GM21367 (cell line): Measurements from ENCODE around the gene FAM204A.

Experiments used
- ATAC-seq: cut with Tn5 transposase; IDR thresholded peaks from one replicate; pipeline ENCODE4 v1.9.1; 2021; ENCODE audit not compliant: unreplicated experiment

FAM204A gene

DNA sequence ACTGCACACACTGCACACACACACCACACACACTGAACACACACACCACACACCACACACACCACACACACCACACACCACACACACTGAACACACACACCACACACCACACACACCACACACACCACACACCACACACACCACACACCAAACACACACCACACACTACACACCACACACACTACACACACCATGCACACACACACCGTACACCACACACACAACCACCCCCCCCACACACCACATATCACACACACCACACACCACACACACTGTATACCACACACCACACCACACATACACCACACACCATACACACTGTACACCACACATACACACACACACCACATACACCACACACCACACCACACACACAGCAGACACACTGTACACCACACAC lies 59.5 kb downstream of the FAM204A start:
- no peak for ATAC-seq

DNA sequence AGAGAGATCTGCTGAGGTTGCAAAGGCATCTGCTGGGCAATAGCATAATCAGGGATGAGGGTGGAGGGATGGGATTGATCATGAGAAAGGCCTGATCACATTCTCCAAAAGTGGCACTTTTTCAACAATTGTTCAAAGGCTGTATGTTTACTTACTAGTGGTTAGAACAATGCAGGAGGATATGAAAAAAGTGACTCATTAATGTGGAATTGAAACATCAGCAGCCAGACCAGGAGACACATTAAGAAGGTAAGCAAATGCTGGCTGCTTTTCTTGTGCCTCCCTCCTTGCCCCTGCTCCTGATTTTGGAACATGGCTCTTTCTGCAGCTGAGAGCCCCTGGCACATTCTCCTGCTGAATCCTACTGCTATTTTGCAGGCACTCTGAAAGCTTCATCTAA lies 63.5 kb downstream of the FAM204A start:
- ATAC-seq: no peak

DNA sequence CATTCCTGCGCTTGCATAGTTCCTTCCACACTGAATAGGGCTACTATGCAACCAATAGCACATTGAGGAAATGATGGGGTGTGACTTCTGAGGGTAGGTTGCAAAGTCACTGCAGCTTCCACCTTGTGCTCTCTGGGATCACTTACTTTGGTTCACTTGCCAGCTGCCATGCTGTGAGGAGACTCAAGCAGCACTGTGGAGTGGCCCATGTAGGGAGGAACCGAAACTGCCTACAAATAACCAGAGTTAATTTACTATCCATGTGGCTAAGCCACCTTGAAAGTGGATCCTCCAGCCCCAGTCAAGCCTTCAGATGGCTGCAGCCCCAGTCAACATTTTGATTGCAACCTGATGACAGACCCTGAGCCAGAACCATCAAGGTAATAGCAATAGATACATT lies 64.3 kb downstream of the FAM204A start:
- ATAC-seq: no peak

DNA sequence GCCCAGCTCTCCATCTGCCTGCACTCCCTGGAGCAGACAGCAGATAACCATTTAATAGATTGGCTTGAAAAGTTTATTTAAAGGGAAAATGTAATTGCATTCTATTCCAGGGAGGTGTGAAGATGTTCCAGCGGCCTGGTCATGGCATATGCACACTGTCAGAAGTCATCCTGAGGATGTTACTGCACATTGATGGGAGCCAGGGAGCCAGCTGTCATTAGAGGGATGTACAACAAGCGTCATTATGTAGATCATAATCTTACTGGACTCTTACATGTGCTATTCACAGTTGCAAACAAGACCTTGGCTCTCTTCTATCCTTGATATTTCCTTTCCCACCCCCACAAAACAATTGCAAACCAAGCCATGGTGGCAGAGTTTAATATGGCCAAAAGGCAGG lies 65.4 kb downstream of the FAM204A start:
- no peak for ATAC-seq

DNA sequence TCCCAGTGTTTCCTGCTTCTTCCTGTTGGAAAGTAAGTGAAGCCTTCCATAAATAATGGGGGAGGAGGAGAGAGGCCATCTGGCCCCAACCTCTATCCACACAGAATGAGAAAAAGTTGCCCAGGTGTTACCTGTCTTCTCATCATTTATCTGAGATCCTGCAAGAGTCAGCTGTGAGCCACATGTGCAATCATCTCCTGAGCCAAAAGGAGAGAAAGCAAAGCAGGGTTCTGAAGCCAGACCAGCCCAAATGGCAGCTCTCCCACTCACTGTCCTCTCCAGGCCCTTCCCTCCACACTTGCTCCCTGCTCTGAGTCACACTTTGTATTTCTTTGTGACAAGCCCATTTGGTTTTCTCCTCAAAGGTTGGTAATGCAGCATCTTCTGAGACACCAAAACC lies 65.9 kb downstream of the FAM204A start:
- ATAC-seq: no peak

DNA sequence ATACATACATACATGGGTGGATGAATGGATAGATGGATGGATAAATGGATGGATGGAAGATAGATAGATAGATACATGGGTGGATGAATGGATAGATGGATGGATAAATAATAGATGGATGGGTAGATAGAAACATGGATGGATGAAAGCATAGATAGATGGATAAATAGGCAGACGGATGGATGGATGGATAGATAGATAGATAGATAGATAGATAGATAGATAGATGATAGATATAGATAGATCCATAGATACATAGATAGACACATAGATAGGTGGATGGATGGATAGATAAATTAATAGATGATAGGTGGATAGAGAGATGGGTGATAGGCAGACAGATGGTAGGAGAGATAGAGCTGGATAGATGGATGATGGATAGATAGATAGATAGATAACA lies 68.5 kb downstream of the FAM204A start:
- no peak for ATAC-seq

DNA sequence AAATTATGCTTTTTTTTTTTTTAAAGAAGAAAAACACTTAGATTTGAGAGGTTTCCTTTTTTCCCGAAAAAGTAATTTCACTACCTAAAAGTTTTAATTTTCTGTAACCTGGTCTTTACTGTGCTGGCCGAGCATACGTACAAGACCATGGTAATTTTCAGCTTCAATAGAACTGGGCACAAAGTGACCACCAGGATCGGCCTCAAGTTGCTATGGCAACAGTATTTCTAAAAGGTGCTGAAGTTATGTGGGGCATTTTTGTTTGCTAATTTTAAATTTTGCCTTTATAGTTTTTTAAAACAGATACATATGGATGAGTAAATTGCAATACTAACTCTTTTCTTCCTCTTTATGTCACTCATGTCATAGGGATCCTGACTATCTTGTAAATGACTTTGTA lies 69.4 kb downstream of the FAM204A start:
- no peak for ATAC-seq

DNA sequence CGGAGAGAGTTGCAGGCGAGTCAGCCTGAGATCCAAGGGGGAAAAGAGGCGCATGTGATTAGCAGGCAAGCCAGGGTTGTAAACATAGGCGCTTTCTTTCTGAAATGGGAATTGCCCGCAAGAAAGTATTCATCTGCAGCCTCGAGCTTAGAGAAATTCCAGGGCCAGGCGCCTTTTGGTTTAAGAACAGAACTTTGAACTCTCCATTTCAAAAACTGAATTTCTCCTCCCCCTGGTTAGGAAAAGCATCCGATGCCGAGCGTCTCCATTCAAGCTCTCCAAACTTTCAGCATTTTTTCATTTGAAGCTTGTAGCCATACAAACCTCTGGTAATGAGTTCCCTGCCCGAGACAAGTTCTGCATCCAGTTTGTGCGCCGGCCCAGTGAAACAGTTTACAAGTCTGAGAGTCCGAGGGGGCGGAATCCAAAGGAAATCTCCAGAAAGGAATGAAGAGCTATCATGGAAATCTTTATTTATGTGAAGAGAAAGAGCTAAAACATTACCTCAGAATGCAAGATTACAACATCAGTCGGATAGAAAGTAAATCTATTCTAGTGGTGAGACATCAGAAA lies 69.9 kb downstream of the FAM204A start:
- ATAC-seq: no peak

DNA sequence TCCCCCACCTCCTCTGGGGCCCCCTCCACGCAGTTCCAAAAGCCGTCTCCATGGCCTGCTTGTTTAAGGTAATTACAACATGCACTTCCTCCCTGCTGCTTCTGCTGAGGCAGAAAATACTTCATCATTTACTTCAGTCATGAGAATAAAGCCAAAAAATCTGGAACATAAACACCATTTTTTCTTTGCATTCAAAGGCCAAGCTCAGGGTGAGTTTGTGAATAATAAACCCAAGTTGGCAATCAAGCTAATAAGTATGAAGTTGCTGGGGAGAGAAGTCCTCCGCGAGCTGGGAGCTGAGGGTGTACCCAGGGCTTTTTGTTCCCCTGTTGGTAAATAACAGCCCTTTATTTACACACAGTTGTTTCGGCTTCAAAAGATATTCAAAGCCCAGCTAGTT lies 70.5 kb downstream of the FAM204A start:
- no peak for ATAC-seq

DNA sequence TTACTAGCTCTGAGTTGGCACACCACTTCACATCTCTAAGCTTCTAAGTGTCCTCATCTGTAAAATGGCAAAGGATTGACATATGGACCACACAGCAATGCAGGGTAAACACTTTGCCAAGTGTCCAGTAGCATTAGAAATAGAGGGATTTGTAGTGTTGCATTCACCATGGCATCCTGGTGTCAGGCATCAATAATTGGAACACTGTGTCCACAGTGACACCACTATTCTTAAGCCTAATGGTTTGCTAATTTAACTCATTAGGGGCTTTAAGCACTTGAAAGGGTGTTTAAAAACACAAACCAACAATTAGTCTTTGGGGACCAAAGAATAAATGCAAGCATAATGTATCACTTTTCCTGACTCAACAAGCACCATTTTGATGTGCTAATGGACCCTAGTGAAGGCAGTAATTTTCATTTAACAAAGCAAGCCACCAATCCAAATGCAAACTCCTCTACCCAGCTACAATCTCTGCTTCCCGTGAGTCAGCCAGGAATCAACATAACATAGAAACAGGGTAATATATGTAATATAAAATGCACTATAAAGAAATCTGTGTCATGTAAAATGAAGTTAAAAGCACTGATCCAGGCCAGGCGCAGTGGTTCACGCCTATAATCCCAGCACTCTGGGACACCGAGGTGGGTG lies 75.9 kb downstream of the FAM204A start:
- no peak for ATAC-seq

DNA sequence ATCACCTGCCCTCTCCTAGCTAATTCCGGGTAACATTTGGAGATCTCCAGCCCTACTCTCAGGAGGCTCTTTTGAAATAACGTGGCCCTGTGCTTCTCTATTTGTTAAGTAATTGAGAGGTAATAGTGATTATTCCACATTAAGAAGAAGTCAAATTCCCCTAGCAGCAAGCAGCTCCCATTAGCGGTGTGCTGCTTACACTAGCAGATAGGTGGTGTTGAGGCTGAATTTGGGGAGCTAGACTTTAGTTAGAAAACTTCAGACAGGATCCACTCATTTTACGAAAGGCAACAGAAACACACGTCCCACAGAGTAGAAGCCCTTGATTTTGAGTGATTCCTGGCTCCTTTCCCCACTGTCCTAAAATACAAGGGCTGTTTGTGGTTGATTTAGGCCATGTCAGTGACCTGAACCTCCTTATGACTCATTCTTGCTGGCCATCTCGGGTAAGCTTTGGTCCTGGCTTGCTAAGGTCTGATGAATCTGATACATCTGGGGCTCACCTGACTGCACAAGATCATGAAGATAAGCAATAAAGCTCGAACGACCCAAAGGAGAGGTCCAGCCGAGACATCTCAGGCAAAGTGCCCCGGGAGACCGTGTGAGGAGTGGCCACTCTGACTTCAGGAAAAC lies 77.2 kb downstream of the FAM204A start:
- no peak for ATAC-seq

DNA sequence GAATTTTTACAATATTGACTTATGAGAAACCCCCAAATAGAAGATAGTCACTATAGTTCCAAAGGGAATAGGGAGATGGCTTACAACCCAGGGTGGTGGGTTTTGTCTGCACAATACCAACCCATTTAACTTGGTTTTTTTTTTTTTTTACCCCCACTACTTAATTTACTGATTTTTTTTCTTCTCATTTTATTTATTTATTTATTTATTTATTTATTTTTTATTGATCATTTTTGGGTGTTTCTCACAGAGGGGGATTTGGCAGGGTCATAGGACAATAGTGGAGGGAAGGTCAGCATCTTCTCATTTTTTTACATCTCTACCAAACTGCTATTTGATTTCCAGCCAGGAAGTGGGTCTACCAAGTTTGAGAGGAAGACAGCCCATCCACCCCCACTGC lies 77.9 kb downstream of the FAM204A start:
- no peak for ATAC-seq

DNA sequence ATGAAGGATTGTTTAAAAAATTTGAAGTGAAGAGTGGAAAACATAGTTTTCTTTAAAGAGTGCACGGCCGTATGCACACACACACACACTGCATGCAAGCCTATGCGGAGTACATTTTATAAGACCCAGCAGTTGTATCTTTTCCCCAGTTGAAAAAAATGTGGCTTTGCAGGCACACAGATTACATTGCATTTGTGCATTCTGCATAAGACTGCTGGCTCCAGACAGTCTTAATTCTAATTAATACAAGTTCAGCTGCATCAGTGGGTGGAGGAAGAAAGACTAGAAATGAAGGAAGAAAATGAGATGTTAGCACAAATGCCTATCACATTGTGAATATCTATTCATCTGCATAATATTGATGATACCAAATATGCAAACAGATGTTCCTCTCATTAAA lies 79.6 kb downstream of the FAM204A start:
- no peak for ATAC-seq

DNA sequence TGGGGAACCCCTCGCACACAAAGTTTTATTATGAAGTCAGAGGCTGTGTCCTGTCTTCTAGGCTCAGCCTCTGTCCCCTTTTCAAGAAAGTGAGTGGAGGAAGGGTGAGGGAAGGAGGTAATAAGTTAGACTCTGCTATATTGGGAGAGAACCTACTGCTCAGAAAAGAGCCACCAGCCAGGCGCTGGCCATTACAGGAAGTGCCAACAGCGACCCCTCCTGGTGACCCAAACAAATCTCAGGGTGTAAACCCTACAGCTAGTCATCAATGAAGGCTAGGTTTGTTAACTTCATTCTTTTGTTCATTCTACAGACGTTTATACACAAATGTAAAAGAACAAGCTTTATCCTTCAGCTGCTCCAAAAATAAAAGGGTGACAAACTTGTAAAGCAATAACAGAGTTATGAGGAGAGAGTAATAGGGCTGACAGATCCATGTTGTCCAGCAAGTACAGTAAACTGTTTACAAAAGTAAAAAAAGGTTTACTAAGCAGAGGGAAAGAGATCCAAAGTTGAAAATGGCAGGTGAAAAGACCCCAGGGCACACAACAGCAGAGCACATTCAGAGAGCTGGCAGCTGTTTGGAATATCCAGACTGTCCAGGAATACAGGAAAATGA lies 82.7 kb downstream of the FAM204A start:
- no peak for ATAC-seq

DNA sequence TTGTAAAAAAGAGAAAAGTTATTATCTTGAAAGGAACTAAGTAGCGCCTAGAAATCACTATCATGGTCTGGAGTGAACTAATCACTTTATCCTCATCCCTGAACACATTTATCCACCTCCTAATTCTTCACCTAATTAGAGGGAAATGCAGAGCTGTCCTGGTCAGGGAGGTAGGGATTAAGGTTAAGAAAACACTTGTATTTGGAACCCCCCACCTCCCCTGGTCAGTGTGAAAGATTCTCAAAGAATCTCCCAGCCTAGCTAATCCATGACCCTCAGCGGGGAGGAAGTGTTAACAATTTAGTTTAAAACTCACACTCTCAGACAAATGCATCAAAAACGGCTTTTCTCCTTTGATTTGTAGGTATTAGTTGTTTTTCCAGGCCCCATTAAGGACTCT lies 83.8 kb downstream of the FAM204A start:
- no peak for ATAC-seq

DNA sequence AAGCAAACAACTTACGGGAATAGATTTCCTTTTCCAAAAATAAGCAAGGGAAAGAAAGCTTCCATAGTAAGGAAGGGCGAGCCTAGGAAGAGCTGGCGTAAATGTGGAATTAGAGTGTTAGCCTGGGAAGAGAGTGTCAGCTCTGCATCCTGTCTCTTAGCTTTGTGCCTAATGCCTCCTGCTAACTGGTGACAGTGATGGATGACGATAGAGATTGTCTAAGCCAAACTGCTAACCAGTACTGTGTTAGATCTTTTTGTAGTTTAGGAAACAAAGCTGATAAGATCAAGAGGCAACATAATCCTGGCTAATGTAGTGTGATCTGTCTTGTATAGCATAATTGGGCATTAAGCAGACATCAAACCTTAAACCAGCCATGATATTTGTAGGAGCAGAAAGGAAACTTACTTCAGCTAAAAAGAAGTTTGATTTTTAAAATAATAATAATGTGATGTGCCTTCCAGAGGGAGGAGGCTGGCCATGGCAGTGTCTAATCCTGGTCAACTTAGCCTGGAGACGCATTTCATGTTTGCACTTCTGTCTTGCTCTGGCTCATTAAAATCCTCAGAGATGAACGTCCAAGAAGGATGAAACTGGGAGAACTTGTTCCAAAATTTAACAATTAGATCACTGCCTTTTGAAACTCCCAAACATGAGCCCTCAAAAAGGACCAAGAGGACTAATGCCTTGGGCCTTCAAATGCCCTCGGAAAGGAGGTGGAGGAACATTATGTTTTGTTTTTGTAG lies 85.1 kb downstream of the FAM204A start:
- no peak for ATAC-seq

DNA sequence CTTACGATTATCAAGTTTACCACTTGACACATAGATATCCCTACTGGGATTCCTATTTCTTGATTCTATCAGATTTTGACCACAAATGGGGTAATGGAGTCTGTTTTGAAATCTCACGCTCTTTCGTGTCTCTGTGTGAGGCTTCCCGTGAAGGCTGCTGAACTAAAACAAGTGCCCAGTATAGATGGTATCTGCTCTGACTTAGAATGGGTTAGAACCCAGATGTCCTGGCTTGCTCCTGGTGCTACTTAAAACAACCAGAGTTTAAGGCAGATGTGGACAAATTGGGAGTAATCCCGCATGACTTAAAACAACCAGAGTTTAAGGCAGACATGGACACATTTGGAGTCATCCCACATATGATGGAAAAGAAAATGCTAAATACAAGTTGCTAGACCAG lies 85.9 kb downstream of the FAM204A start:
- no peak for ATAC-seq

DNA sequence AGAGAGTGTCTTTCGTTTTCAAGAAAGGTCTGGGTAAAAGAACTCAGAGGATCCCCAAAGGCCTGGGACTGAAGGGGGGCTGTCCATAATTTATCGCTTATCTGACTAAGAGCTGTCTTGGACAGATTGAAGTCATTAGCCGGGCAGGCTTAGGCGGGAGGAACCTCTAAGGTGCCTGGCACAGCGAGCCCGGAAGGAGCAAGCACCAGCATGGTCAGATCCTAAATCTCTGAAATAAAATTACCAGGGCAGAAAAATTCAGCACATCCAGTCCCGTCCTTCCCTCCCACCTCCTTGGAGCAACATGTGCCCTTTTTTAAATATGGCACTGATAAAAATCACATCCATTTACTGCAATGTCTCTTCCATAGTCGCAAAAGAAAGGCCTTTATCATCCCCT lies 86.8 kb downstream of the FAM204A start:
- no peak for ATAC-seq

DNA sequence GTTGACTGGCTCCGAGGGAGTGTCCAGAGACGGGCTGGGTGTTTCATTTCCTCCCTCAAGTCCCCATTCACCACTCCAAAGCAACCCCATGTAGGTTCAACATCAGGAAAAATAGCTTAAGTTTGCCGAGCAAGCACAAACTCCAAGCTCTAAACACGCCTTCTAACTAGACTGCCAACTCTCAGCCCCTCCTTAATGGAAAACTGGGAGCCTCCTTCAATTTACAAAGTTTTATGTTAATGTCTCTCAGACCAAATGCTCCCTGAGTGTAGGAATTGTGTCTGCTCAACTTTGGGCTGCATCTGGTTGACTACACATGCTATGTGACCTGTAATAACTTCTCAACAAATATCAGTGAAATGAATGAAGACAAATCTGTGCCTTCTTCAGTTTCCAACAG lies 87.5 kb downstream of the FAM204A start:
- no peak for ATAC-seq

DNA sequence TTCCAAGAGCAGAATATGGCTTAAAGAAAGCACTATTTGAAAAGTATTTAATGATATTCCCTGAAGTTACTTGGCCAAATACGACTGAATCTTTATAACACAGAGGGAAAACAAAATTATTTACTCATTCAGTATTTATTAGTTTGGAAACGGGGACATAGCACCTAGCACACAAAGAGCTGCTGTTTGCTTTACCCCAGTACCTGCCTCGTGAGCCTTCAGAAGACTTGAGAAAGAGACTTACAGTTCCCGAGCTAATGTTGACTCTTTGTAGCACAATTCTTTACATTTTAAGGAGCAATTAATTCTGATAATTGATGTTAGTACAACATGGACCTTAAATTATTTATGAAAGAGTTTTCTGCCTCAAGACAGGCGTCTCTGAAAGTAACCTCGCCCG lies 88.7 kb downstream of the FAM204A start:
- no peak for ATAC-seq

DNA sequence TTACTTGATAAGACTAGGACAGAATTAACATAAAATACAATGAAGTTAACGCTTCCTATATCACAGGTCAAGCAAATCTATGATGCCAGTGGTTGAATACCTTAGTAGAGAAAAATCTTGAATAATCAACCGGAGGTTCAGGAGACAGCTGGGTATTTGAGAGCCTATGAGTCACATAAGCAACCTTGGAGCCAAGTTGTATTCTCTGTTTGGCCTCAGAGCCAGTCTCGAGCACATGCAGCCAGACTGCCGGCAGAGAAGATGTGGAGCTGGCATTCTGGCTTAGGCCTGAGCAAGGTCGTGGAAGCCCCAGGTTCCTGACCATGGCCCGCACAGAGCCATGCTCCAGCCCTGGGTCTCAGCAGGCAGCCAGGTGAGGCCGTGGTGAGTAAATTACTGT lies 90.3 kb downstream of the FAM204A start:
- no peak for ATAC-seq

DNA sequence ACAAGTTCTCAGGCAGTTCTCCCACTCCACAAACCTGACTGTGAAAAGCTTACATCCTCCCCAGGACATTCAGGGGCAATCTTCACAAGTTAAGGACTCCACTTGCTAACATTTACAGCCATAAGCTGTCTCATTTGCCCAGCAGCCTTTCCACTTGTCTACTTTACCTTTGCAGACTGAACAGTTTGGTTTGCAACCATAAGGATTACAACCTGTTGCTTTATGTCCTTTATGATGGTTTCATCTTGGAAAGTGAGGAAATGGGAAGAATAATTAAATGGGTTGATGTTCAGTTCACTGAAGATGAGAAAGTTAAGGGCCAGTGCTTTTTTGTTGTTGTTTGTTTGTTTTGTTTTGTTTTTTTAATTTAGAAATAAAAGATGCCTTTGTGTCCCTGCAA lies 92.4 kb downstream of the FAM204A start:
- no peak for ATAC-seq
